PC-9 (cell line): Measurements from ENCODE around the gene GRPR.

Experiments
- CTCF ChIP-seq: fragments of 200-600 bp; sonication (generic); conservative IDR thresholded peaks from 2 replicates; pipeline ENCODE4 v1.6.1; 2017; ENCODE audit warnings: mixed run types, antibody characterized with exemption, mild to moderate bottlenecking, moderate library complexity
- EZH2 ChIP-seq: fragments of 200-600 bp; sonication (generic); IDR thresholded peaks from 2 replicates; pipeline ENCODE4 v1.8.0; 2017; ENCODE audit warnings: antibody characterized with exemption, low read depth

GRCh38 chrX:16171944-16172343 lies 48.6 kb downstream of the GRPR start:
- no peak for TF ChIP-seq CTCF
- no peak for TF ChIP-seq EZH2
